Neural cell (in vitro differentiated cells): Measurements from ENCODE around the gene IRF7. TPM values are rescaled to one million over a fixed set of nuclear protein-coding genes. Genes with fewer than 3 reads are reported as not detected.
A peak's percentile ranks its signal among the peaks of the same experiment; 100 is the strongest.

Source experiments
- H2AFZ ChIP-seq: fragments of 200-600, 300-800 bp; sonication (generic), shearing (Covaris generic); 2 replicates; pipeline ENCODE4 v1.6.0; 2014; ENCODE audit warnings: low read depth, mild to moderate bottlenecking, antibody characterized with exemption, low read length, moderate library complexity
- H3F3A ChIP-seq: fragments of 200-600 bp; shearing (Covaris generic); 2 replicates; pipeline ENCODE4 v1.6.1; 2016; ENCODE audit warnings: mild to moderate bottlenecking, moderate library complexity, mixed read lengths, antibody characterized with exemption, low read length; ENCODE audit not compliant: insufficient read depth, poor library complexity, severe bottlenecking
- H3K27ac ChIP-seq: fragments of 200-600, 300-800 bp; sonication (generic), shearing (Covaris generic); 2 replicates; pipeline ENCODE4 v1.5.1; 2014; ENCODE audit warnings: mild to moderate bottlenecking, low read length, moderate library complexity
- H3K27me3 ChIP-seq: fragments of 300-800, 200-600 bp; sonication (generic), shearing (Covaris generic); 2 replicates; pipeline ENCODE4 v1.6.0; 2014; ENCODE audit warnings: mild to moderate bottlenecking, low read depth, low read length, moderate library complexity; ENCODE audit not compliant: insufficient read depth
- H3K36me3 ChIP-seq: fragments of 300-800, 200-600 bp; sonication (generic), shearing (Covaris generic); 2 replicates; pipeline ENCODE4 v1.5.1; 2014; ENCODE audit warnings: mild to moderate bottlenecking, antibody characterized with exemption, low read length, moderate library complexity; ENCODE audit not compliant: insufficient read depth
- H3K4me2 ChIP-seq: fragments of 300-800, 200-600 bp; sonication (generic), shearing (Covaris generic); 2 replicates; pipeline ENCODE4 v1.6.0; 2014; ENCODE audit warnings: mild to moderate bottlenecking, low read length
- H3K4me3 ChIP-seq: fragments of 300-800, 200-600 bp; sonication (generic), shearing (Covaris generic); 2 replicates; pipeline ENCODE4 v1.5.1; 2014; ENCODE audit warnings: mild to moderate bottlenecking, low read length, moderate library complexity
- H3K79me2 ChIP-seq: fragments of 200-600 bp; shearing (Covaris generic); replicated peaks from 2 replicates; pipeline ENCODE4 v1.6.0; 2014; ENCODE audit warnings: mild to moderate bottlenecking, low read length, moderate library complexity; ENCODE audit not compliant: insufficient read depth
- H3K9ac ChIP-seq: fragments of 300-800, 200-600 bp; sonication (generic), shearing (Covaris generic); 2 replicates; pipeline ENCODE4 v1.6.1; 2016; ENCODE audit warnings: mild to moderate bottlenecking, low read length, mixed read lengths
- H3K9me2 ChIP-seq: fragments of 200-600 bp; shearing (Covaris generic); 2 replicates; pipeline ENCODE4 v1.6.1; 2016; ENCODE audit warnings: mild to moderate bottlenecking, low read length, mixed read lengths; ENCODE audit not compliant: insufficient read depth
- H3K9me3 ChIP-seq: fragments of 200-600, 300-800 bp; sonication (generic), shearing (Covaris generic); 2 replicates; pipeline ENCODE4 v1.6.1; 2016; ENCODE audit warnings: mild to moderate bottlenecking, mixed run types, low read length, moderate library complexity, mixed read lengths
- H4K20me1 ChIP-seq: fragments of 200-600 bp; shearing (Covaris generic); 2 replicates; pipeline ENCODE4 v1.6.1; 2016; ENCODE audit warnings: mild to moderate bottlenecking, mixed run types; ENCODE audit not compliant: insufficient read depth
- CTCF ChIP-seq: fragments of 450-650 bp; IDR thresholded peaks from 2 replicates; pipeline ENCODE4 v1.5.1; 2014; ENCODE audit warnings: antibody characterized with exemption, mild to moderate bottlenecking, moderate library complexity; ENCODE audit not compliant: poor library complexity, severe bottlenecking
- EP300 ChIP-seq: fragments of 450-650 bp; conservative IDR thresholded peaks from 2 replicates; pipeline ENCODE4 v1.6.1; 2014; ENCODE audit warnings: antibody characterized with exemption, mild to moderate bottlenecking, moderate library complexity; ENCODE audit not compliant: poor library complexity, severe bottlenecking
- EZH2 ChIP-seq: fragments of 200-600, 300-800 bp; shearing (Covaris generic), sonication (generic); IDR thresholded peaks from 2 replicates; pipeline ENCODE4 v1.6.1; 2014; ENCODE audit warnings: antibody characterized with exemption, low read length, borderline replicate concordance, mild to moderate bottlenecking; ENCODE audit not compliant: insufficient read depth, poor library complexity, severe bottlenecking
- MXI1 ChIP-seq: fragments of 450-650 bp; conservative IDR thresholded peaks from 2 replicates; pipeline ENCODE4 v1.6.1; 2014; ENCODE audit warnings: antibody characterized with exemption, mild to moderate bottlenecking; ENCODE audit not compliant: poor library complexity, severe bottlenecking
- REST ChIP-seq: IDR thresholded peaks from 2 replicates; pipeline ENCODE4 v1.6.1; 2012; ENCODE audit warnings: borderline replicate concordance
- SMC3 ChIP-seq: fragments of 450-650 bp; conservative IDR thresholded peaks from 2 replicates; pipeline ENCODE4 v1.6.1; 2014; ENCODE audit warnings: antibody characterized with exemption, mild to moderate bottlenecking, moderate library complexity; ENCODE audit not compliant: poor library complexity
- polyA plus RNA-seq: library from polyadenylated mRNA; depleted of rRNA; stranded (reverse); fragments of >200 nt; gene quantifications from 2 replicates; pipeline ENCODE4 v1.2.3, GENCODE V29; 2014

The IRF7 gene
- polyA plus RNA-seq, 1 donor from 2014 or later = 1.1 TPM

- H3K4me2 ChIP-seq = no peak overlapping the region
- TF ChIP-seq REST (no peak), EZH2 (no peak), CTCF (no peak), MXI1 (no peak)
- H3K9me2 ChIP-seq = no peaks in the 10 kb centered on the region
- no peaks in the 10 kb centered on the region for H3K79me2 ChIP-seq
- H2AFZ ChIP-seq = no peak overlapping the region
- H4K20me1 ChIP-seq = no peaks in the 10 kb centered on the region
- no peaks in the 10 kb centered on the region for H3K9me3 ChIP-seq
- H3K27ac ChIP-seq = no peak overlapping the region
- H3F3A ChIP-seq = no peaks in the 10 kb centered on the region
- H3K36me3 ChIP-seq = no peaks in the 10 kb centered on the region
- H3K4me3 ChIP-seq = peak overlapping the region; percentile 54
- no peaks in the 10 kb centered on the region for H3K27me3 ChIP-seq
- no peak overlapping the region for H3K9ac ChIP-seq
Observed at GRCh38 chr11:614623-615503, 887 bp downstream of the IRF7 start.

- no peaks in the 10 kb centered on the region for H3K27me3 ChIP-seq
- no peak overlapping the region for H3K4me2 ChIP-seq
- H3K79me2 ChIP-seq = no peaks in the 10 kb centered on the region
- TF ChIP-seq REST (no peak), CTCF (no peak), EP300 (no peak), EZH2 (no peak), SMC3 (no peak)
- H3K9me2 ChIP-seq = no peaks in the 10 kb centered on the region
- no peak overlapping the region for H3K9ac ChIP-seq
- no peak overlapping the region for H3K27ac ChIP-seq
- no peaks in the 10 kb centered on the region for H3F3A ChIP-seq
- H3K4me3 ChIP-seq = no peak overlapping the region
- H4K20me1 ChIP-seq = no peaks in the 10 kb centered on the region
- no peak overlapping the region for H2AFZ ChIP-seq
- H3K36me3 ChIP-seq = no peaks in the 10 kb centered on the region
- no peaks in the 10 kb centered on the region for H3K9me3 ChIP-seq
Observed at GRCh38 chr11:614021-614622, 1.6 kb downstream of the IRF7 start.
